ENCODE data around the gene CBLL1. TPM values are rescaled to one million over a fixed set of nuclear protein-coding genes. Genes with fewer than 3 reads are reported as not detected.

CBLL1 gene
- total RNA-seq, 1 donor from 2014 or later = 22.8 TPM

GRCh38 chr7:107792364-107792763, 48.4 kb downstream of the CBLL1 start:
- no peak overlapping the region for H3K27ac ChIP-seq
- H3K9me3 ChIP-seq = no peaks in the 10 kb centered on the region

DNA sequence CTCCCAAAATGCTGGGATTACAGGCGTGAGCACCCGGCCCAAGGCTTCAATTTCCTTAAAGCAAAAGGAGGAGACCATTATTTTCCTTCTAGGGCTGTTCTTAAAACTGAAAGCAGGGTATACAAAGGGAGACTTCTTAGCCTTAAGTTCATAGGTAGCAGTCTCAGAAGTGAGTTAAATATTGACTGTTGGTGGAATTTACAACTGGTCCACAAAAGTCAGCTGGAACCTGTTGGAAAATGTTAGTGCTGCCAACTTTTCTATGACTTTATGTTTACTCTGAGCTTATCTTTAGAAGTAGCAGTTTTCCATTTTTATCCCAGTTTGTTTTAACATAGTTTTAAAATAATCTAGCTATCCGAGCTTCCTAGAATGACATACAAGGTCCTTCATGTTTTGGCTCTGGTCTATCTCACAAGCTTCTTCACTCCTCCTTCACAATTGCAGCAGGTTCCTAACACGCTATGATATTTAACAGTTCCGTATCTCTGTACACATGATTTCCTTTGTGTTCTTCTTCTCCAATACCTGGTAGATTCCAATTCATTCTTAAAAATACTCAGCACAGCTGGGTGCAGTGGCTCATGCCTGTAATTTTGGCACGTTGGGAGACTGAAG, 55.8 kb downstream of the CBLL1 start:
- no peak for ATAC-seq
- no peak for DNase-seq
- intact Hi-C loops (cut with DNase I) = no loop called here
- Histone ChIP-seq H3K27me3 (no peaks in the 10 kb centered on the region), H3K9me3 (no peaks in the 10 kb centered on the region), H3K4me3 (no peak overlapping the region), H3K36me3 (no peaks in the 10 kb centered on the region), H3K4me1 (peaks cover 3% of the 10 kb centered on the region), H3K27ac (no peak overlapping the region)
- TF ChIP-seq, protein P1, sequence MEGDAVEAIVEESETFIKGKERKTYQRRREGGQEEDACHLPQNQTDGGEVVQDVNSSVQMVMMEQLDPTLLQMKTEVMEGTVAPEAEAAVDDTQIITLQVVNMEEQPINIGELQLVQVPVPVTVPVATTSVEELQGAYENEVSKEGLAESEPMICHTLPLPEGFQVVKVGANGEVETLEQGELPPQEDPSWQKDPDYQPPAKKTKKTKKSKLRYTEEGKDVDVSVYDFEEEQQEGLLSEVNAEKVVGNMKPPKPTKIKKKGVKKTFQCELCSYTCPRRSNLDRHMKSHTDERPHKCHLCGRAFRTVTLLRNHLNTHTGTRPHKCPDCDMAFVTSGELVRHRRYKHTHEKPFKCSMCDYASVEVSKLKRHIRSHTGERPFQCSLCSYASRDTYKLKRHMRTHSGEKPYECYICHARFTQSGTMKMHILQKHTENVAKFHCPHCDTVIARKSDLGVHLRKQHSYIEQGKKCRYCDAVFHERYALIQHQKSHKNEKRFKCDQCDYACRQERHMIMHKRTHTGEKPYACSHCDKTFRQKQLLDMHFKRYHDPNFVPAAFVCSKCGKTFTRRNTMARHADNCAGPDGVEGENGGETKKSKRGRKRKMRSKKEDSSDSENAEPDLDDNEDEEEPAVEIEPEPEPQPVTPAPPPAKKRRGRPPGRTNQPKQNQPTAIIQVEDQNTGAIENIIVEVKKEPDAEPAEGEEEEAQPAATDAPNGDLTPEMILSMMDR (IDR thresholded peaks at IDR 0.05) = no peak

More at GRCh38 chr7:107792364-107792763, 48.4 kb downstream of the CBLL1 start:
- intact Hi-C loops (cut with DNase I) = no loop called here
- ATAC-seq (no peak), DNase-seq (no peak)
- H3K4me3 ChIP-seq = no peak overlapping the region
- H3K4me1 ChIP-seq = no peaks in the 10 kb centered on the region
- H3K27me3 ChIP-seq = no peaks in the 10 kb centered on the region
- no peaks in the 10 kb centered on the region for H3K36me3 ChIP-seq
- TF ChIP-seq, protein P1 (IDR thresholded peaks at IDR 0.05) = no peak

GRCh38 chr7:107803009-107803610, 59.2 kb downstream of the CBLL1 start, which contains the start of gene SLC26A3:
TSS of gene SLC26A3 (minus strand) at chr7:107803223. CDS start at chr7:107794509, 8,714 bp downstream.
- DNase-seq (no peak), ATAC-seq (no peak)
- intact Hi-C loops (cut with DNase I) = no loop called here
- Histone ChIP-seq H3K9me3 (no peaks in the 10 kb centered on the region), H3K36me3 (no peaks in the 10 kb centered on the region), H3K4me3 (no peak within 1 kb of the TSS), H3K27me3 (no peaks in the 10 kb centered on the region), H3K27ac (no peak within 1 kb of the TSS), H3K4me1 (peaks cover 3% of the 10 kb centered on the region)
- TF ChIP-seq, protein P1 (IDR thresholded peaks at IDR 0.05) = no peak

DNA sequence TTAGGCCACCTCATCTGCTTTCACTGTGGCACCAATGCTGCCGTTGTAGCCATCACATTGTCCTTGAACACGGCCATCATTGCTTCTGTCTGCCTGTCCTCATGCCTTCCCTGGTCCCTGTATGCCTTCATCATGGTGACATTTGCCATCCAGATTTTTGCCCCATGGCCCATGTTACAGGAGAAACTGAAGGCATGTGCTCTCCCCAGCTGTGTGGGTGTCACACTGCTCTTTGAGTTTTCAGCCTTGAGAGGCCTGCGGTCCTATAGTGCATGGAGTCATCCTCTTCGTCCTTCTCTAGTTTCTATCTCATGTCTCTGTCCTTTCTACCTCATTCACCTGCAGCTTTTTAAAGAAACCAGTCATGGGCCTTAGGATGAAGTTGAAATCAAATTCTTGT, 65.2 kb downstream of the CBLL1 start:
- DNase-seq (no peak), ATAC-seq (no peak)
- Histone ChIP-seq H3K9me3 (no peaks in the 10 kb centered on the region), H3K27ac (no peak overlapping the region), H3K4me1 (no peaks in the 10 kb centered on the region), H3K36me3 (no peaks in the 10 kb centered on the region), H3K27me3 (no peaks in the 10 kb centered on the region), H3K4me3 (no peak overlapping the region)
- intact Hi-C loops (cut with DNase I) = no loop called here
- TF ChIP-seq, protein P1 (IDR thresholded peaks at IDR 0.05) = no peak

- H3K27me3 ChIP-seq = no peaks in the 10 kb centered on the region
- no peak overlapping the region for H3K27ac ChIP-seq
- no peaks in the 10 kb centered on the region for H3K4me1 ChIP-seq
- no peak overlapping the region for H3K4me3 ChIP-seq
- H3K9me3 ChIP-seq = no peaks in the 10 kb centered on the region
- TF ChIP-seq, protein P1 (IDR thresholded peaks at IDR 0.05) = no peak
- no peak for DNase-seq
- no peak for ATAC-seq
- H3K36me3 ChIP-seq = no peaks in the 10 kb centered on the region
- intact Hi-C loops (cut with DNase I) = no loop called here
Observed at GRCh38 chr7:107810626-107811025, 66.7 kb downstream of the CBLL1 start.

Other genes starting within 250 kb of the CBLL1 start
- gene COG5, start 180.2 kb upstream of the CBLL1 start, total RNA-seq = 39.6 TPM
- gene DUS4L, start 180.2 kb upstream of the CBLL1 start, total RNA-seq = 5.2 TPM
- 78.4 TPM for gene BCAP29, start 163.9 kb upstream of the CBLL1 start, total RNA-seq
- gene SLC26A4, start 83.3 kb upstream of the CBLL1 start, total RNA-seq = 1.0 TPM
- not detected for gene SLC26A3, start 59.1 kb downstream of the CBLL1 start, total RNA-seq
- gene DLD, start 147.0 kb downstream of the CBLL1 start, total RNA-seq = 65.6 TPM

Measured in upper lobe of right lung (tissue), 1 donor.